GM08714 (cell line): ENCODE results near the gene ACVR2B.

Source experiments
- H3K4me3 ChIP-seq: fragments of 200-500 bp; sonication (Bioruptor generic); 2 replicates; pipeline ENCODE4 v1.5.1; 2014; ENCODE audit warnings: mild to moderate bottlenecking, low read length, inconsistent platforms
- ZNF274 ChIP-seq: IDR thresholded peaks from 2 replicates; pipeline ENCODE4 v1.6.1; 2012; ENCODE audit warnings: mild to moderate bottlenecking, low read depth, low read length

Gene ACVR2B

GRCh38 chr3:38472342-38472741 is 18.7 kb downstream of the ACVR2B start:
- no peak for TF ChIP-seq ZNF274
- no peak overlapping the region for H3K4me3 ChIP-seq

GRCh38 chr3:38473229-38473628 is 19.5 kb downstream of the ACVR2B start:
- no peak overlapping the region for H3K4me3 ChIP-seq
- TF ChIP-seq ZNF274: no peak

GRCh38 chr3:38474928-38475605 is 21.4 kb downstream of the ACVR2B start:
- no peak for TF ChIP-seq ZNF274
- H3K4me3 ChIP-seq: no peak overlapping the region

- no peak overlapping the region for H3K4me3 ChIP-seq
- TF ChIP-seq ZNF274: no peak
Measured at GRCh38 chr3:38475716-38476115, 22.0 kb downstream of the ACVR2B start.

GRCh38 chr3:38476157-38476756 is 22.6 kb downstream of the ACVR2B start:
- no peak for TF ChIP-seq ZNF274
- no peak overlapping the region for H3K4me3 ChIP-seq

- no peak for TF ChIP-seq ZNF274
- H3K4me3 ChIP-seq: no peak overlapping the region
Measured at GRCh38 chr3:38477057-38477820, 23.5 kb downstream of the ACVR2B start.

GRCh38 chr3:38477839-38478450 is 24.3 kb downstream of the ACVR2B start:
- TF ChIP-seq ZNF274: no peak

GRCh38 chr3:38478901-38479300 is 25.2 kb downstream of the ACVR2B start:
- TF ChIP-seq ZNF274: no peak
- H3K4me3 ChIP-seq: no peak overlapping the region

More at GRCh38 chr3:38477839-38478450, 24.3 kb downstream of the ACVR2B start:
- H3K4me3 ChIP-seq: no peak overlapping the region

- no peak overlapping the region for H3K4me3 ChIP-seq
- TF ChIP-seq ZNF274: no peak
Measured at GRCh38 chr3:38479431-38480092, 25.9 kb downstream of the ACVR2B start.

- TF ChIP-seq ZNF274: no peak
- H3K4me3 ChIP-seq: no peak overlapping the region
Measured at GRCh38 chr3:38480093-38480445, 26.4 kb downstream of the ACVR2B start.

GRCh38 chr3:38480930-38481329 is 27.2 kb downstream of the ACVR2B start:
- no peak for TF ChIP-seq ZNF274
- H3K4me3 ChIP-seq: no peak overlapping the region

- no peak for TF ChIP-seq ZNF274
- no peak overlapping the region for H3K4me3 ChIP-seq
Measured at GRCh38 chr3:38482951-38483350, 29.3 kb downstream of the ACVR2B start.

GRCh38 chr3:38487323-38487722 is 33.6 kb downstream of the ACVR2B start:
- TF ChIP-seq ZNF274: no peak

GRCh38 chr3:38488949-38489348 is 35.3 kb downstream of the ACVR2B start:
- no peak for TF ChIP-seq ZNF274

More at GRCh38 chr3:38487323-38487722, 33.6 kb downstream of the ACVR2B start:
- H3K4me3 ChIP-seq: no peak overlapping the region

GRCh38 chr3:38489766-38490165 is 36.1 kb downstream of the ACVR2B start:
- no peak overlapping the region for H3K4me3 ChIP-seq
- no peak for TF ChIP-seq ZNF274

More at GRCh38 chr3:38488949-38489348, 35.3 kb downstream of the ACVR2B start:
- H3K4me3 ChIP-seq: no peak overlapping the region
